ENCODE measurements around the gene SLC3A2.
A peak's percentile ranks its signal among the peaks of the same experiment; 100 is the strongest.

Gene SLC3A2

DNA sequence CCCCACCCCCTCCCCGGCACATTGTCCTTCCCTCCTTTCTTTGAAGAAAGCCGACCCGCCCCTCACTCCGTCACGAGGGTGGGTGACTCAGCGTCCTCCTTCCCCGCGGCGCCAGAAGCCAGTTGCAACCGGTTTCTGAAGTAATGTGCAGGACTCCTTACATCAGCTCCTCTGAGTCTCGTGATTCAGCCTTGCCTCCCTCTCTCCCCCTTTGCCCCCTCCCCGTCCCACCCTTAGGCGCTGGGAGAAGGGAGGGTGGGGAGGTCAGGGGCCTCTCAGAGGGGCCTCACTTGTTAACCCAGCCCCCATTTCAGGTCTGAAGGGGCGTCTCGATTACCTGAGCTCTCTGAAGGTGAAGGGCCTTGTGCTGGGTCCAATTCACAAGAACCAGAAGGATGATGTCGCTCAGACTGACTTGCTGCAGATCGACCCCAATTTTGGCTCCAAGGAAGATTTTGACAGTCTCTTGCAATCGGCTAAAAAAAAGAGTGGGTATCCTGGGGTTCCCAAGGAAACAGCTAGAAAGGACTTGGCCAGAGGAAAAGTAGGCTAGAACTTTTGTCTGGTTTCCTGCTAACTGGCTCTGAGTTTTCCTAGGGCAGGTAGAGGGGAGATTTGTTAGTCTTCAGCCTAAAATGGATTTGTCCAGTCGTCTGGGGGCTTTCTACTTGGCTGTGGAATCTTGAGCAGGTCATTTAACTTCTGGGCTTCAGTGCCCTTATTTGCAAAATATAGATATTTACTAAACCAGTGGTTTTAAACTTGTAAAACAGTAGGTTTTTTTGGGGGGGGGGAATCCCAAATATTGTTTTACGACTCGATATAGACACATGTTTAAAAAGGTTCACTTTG is 1.1 kb downstream of the SLC3A2 start:
- DNase-seq (ENCODE audit: low spot score): peak; percentile 95

DNA sequence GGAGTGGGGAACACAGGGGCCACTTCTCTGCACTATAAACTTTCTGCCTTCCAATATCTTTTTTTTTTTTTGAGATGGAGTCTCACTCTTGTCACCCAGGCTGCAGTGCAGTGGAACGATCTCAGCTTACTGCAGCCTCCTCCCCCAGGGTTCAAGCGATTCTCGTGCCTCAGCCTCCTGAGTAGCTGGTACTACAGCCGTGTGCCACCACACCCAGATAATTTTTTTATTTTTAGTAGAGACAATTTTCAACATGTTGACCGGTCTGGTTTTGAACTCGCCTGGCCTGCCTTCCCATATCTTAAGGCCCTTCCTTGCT is 1.7 kb downstream of the SLC3A2 start:
- no peak for DNase-seq (ENCODE audit: low spot score)

DNA sequence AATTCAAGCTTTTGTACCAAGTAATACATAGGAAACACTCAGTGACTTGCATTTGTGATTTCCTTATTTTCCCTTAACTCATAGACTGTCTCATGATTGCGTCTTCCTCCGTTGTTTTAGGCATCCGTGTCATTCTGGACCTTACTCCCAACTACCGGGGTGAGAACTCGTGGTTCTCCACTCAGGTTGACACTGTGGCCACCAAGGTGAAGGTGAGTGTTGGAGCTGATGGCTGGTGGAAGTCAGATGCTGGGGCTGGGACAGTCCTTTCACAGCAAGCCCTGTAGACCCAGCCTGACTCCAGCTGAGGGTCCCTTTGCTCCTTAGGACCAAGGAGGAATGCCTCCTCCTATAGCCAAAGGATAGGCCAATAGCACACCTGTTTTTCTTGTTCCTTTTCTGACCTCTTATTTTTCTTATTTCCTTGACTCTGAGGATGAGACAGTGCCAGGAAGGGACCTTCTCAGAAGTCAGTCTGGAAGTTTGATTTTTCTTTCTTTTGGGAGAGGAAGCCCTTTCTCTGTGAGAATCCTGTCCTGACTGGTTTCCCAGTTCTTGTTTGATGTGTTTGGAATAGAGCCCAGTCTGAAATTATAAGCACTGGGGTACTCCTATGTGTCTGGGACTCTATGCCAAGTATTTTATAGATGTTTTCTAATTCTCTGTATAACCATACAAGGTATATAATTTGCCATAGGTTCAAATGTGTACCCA is 2.2 kb downstream of the SLC3A2 start:
- no peak for DNase-seq (ENCODE audit: low spot score)

DNA sequence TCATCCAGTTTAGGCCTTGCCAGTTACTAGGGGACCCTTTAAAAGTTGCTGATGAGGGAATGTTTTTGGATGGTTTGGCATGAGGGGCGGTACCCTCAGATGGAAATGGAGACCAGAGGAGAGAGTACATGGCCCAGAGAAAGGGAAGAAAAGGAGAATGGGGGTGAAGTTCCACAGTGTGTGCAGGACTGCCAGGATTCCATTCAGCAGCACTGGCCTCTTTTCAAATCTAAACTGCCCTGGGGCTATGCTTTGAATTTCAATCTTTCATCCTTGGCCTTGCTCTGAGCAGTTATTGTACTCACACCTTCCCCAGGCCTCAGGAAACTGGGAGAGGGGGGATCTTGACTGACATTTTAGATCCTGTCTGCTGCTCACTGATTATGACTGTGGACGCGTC is 3.0 kb downstream of the SLC3A2 start:
- no peak for DNase-seq (ENCODE audit: low spot score)

DNA sequence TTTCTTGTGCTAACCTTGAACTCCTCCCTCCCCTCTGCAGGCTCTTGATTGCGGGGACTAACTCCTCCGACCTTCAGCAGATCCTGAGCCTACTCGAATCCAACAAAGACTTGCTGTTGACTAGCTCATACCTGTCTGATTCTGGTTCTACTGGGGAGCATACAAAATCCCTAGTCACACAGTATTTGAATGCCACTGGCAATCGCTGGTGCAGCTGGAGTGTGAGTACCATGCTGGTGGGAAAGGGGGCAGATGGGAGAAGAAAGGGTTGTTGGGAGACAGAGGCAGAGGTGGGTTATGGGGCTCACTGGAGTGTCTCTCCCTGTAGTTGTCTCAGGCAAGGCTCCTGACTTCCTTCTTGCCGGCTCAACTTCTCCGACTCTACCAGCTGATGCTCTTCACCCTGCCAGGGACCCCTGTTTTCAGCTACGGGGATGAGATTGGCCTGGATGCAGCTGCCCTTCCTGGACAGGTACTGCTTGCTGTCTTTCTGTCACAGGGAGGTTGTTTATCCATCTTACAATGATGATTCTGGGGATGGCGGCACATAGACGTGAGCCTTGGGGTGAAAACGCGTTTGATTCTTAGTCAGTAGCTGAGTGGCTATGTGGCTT is 4.5 kb downstream of the SLC3A2 start:
- DNase-seq (ENCODE audit: low spot score): no peak

DNA sequence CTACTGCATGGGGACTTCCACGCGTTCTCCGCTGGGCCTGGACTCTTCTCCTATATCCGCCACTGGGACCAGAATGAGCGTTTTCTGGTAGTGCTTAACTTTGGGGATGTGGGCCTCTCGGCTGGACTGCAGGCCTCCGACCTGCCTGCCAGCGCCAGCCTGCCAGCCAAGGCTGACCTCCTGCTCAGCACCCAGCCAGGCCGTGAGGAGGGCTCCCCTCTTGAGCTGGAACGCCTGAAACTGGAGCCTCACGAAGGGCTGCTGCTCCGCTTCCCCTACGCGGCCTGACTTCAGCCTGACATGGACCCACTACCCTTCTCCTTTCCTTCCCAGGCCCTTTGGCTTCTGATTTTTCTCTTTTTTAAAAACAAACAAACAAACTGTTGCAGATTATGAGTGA is 7.7 kb downstream of the SLC3A2 start:
- DNase-seq (ENCODE audit: low spot score): no peak

DNA sequence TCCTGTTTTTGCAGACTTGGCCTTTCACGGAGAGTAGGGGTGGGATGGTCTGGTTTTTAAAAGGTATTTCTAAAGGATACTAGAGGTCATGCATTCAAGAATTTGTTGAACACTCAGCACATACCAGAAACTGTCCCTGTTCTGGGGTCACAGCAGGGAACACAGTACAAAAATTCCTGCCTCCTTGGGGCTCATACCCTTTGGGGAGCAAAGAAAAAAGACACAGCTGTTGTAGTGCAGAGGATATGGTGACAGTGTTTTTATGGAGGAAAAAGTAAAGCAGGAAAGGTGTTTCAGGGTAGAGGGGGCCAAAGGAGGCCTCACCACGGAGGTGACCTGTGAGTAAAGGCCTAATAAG is 8.4 kb downstream of the SLC3A2 start:
- no peak for DNase-seq (ENCODE audit: low spot score)

DNA sequence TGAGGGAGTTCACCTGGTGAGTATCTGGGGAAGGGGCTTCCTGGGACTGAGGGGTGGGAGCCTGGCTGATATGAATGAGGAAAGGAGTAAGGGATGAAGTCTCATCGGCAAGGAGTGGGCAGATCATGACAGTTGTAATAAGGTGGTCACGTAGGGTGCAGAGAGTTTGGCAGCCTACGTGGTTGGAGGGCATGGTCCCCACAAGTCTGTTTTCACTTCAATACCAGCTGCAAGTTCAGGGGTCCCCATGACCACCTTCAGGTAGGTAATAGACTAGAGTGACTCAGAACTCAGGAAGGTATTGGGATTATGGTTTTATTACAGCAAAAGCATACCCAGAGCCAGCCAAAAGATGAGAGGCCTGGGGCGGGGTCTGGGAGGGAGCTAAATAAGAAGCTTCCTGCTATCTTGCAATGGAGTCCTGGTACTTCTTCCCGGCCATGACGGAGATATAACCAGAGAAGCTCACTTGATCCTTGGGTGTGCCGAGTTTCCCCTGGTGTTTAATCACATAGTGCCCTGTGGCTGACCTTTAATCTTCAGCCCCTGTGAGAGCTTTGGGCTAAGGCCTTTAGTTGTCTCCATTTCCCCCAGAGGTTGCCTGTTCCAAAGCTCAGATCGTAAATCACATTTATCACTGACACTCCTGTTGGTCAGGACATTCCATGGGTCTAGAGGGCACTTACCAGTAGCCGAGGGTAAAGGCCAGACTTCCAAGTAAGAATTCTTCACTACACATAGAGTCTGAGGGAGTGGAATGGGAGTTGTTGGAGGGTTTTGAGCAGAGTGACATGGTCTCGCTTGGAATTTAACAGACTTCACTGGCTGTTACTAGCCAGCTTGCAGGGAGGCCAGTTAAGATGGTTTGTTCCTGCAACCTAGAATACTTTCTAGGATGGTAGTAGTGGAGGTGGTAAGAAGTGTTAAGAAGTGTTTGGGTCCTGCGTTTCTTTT is 9.1 kb downstream of the SLC3A2 start:
- DNase-seq (ENCODE audit: low spot score): peak; percentile 44

DNA sequence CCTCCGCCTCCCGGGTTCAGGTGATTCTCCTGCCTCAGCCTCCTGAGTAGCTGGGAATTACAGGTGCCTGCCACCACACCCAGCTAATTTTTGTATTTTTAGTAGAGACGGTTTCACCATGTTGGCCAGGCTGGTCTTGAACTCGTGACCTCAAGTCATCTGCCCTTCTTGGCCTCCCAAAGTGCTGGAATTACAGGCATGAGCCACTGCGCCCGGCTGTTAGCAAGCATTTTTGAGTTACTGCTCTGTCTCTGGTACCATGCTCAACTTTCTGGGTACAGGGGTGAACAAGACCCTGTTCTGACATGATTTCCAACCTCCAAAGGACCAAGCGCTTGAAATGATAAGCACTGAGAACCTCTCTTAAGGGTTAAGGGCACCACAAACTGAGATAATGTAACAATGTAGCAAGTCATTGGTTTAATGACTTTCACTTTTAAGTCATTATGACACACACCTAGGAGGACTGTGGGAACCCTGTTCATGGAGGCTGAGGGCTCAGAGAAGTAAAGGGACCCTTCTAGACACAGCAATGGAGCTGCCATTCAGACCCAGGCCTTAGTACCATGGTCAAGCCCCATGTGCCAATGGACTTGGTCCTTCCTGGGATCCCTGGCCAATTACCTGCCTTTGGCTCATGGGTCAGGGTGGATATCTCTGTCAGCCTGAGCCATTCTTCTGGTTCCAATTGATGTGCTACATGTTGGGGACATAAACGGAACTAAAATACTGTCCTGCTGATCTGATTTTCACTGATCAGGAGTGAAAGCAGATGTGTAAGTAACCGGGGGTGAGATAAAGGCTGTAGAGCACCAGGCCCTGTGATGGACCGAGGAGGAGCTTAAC is 11.6 kb downstream of the SLC3A2 start:
- DNase-seq (ENCODE audit: low spot score): no peak

DNA sequence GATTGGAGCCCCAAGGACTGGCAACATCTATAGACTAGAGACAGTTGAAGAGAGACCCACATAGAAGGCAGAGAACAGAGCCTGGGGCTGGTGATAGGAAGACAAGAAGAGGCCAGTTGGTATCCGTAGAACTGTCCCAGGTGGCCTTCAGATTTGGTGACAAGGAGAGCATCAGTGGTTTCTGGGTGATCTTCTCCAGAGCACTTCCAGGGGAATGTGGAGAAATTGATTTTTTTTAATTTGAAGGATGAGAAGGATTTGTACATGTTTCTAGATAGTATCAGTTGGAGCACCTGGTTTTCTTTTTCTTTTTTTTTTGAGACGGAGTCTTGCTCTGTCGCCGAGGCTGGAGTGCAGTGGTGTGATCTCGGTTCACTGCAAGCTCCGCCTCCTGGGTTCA is 14.8 kb downstream of the SLC3A2 start:
- no peak for DNase-seq (ENCODE audit: low spot score)

DNA sequence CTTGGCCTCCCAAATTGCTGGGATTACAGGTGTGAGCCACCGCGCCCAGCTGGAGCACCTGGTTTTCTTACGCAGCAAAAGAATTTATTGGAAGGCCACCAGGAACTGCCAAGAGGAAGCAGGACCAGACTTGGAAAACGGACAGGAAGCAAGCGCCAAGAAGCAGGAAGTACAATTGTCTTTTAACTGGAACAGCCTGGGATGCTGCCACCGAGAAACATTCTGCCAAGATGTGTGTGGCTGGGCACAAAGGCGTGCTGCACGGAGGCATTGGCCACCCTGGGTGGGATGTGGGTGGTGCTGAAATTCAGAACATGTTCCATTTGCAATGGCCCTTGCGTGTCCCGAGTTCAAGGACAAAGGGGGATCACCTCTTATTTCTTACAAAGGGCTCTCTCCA is 15.4 kb downstream of the SLC3A2 start:
- peak; percentile 57 for DNase-seq (ENCODE audit: low spot score)

DNA sequence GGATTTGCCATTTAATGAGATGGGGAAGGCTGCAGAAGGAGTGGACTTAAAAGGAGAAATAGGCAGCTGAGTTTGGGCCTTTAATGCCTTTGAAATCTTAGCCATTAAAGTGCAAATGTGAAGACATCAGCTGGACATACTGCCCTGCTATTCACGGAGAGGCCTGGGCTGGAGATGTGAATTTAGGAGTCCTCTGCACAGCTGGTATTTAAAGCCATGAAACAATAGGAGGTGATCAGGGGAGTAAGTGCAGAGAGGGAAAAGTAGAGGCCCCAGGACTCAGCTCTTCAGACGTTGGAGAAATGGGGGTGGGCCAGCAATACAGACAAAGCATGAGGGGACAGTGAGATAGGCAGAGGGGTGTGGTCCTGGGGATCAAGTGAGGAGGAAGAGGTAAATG is 16.6 kb downstream of the SLC3A2 start:
- DNase-seq (ENCODE audit: low spot score): no peak

DNA sequence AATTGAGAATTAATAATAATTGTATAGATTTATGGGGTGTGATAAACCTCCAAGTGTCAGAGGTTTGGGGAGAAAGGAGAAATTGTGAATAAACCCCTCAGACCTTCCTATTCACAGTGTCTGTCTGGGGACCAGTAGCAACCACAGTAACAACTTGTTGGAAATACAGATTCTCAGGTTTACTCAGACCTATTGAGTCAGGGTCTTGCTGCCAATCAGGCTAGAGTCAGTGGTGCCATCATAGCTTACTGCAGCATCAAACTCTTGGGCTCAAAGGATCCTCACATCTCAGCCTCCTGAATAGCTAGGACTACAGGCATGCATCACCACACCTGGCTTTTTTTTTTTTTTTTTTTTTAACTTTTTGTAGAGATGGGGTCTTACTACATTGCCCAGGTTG is 17.3 kb downstream of the SLC3A2 start:
- DNase-seq (ENCODE audit: low spot score): no peak

DNA sequence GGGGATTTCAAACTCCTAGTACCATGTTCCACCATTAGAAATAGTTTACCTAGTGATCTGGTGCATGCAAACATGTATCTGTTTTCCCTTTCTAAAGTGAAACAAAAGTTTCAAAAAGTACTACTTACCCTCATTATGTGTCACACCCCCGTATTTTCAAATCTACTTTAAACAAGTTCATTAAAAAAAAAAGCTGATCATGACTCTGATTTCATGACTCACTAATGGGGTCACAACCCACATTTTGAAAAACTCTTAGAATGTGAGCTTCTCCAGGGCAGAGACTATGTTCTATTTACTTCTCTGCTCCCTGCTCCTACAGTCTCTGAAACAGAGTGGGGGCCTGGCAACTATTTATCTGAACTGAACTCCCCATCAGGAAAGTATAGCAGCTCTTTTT is 22.2 kb downstream of the SLC3A2 start:
- no peak for DNase-seq (ENCODE audit: low spot score)

DNA sequence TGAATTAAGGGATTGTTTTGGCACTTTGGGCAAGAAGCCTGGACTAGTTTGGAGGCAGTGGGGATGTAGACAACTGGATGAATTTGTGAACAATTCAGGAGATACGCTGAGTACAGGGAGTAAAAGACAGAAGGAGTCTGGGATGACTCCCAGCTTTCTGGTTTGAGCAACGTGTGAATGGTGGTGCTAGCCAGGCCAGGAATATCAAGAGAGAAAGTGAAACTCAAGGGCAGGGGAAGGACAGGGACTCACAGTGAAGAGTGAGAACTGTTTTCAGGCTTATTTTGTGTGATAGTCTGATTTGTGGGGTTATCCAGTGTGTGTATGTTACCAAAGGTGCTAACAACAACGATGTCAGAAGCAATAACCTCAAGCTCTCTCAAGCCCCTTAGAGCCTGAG is 24.6 kb downstream of the SLC3A2 start:
- no peak for DNase-seq (ENCODE audit: low spot score)

DNA sequence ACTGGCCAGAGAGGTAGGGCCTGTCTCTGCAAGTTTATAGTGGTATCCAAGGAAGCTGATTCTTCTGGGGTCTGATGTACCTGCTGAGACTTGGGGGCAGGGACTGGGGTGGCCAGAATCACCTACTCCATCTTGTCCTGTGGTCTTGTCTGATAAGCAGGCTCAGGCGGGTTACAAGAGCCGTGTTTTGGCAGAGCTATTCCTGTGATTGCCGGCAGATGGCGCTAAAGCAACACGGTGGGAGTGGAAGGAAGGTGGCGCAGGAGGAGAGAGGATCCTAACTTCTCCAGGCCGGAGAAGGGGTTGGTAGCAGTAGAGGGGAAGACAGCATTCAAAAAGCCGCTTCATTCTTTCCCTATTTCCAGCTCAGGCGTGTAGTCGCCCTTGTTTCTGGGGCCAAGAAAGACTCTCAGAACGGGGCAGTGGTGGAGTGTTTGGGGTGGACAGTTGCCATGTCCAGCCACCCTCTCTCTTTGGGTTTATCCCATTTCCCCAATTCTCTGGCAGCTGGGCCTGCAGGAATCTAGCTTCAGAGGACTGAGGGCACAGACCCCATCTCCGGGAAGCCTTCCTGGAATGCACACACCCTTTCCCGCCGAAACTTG is 25.3 kb downstream of the SLC3A2 start:
- DNase-seq (ENCODE audit: low spot score): peak; percentile 74

DNA sequence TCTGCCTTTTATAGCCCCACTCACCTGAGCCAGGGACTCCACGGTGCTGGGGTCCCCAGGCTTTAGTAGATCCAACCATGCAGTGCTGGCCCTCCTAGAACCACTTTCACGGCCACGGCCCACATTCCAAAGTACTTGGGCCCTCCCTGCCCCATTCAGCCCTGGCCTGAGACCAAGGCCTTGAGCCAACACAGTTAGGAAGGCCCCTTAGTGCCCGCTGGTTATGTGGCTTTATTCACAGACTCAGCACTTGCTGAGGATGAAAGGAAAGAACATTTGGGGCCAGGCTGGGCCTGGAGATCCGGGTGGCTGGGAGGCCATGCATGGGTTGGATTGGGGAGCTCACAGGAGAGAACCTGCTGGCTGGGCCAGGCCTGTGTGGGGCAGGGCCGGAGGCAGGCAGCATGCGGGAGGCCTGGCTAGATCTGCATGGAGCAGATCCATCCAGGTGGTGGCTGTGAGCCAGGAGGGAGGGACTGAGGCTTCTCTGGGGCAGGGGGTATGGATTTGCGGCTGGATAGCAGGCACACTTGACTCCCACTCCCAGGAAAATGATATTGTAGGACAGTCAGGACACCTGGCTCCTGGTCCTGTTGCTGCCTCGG is 27.9 kb downstream of the SLC3A2 start:
- no peak for DNase-seq (ENCODE audit: low spot score)

DNA sequence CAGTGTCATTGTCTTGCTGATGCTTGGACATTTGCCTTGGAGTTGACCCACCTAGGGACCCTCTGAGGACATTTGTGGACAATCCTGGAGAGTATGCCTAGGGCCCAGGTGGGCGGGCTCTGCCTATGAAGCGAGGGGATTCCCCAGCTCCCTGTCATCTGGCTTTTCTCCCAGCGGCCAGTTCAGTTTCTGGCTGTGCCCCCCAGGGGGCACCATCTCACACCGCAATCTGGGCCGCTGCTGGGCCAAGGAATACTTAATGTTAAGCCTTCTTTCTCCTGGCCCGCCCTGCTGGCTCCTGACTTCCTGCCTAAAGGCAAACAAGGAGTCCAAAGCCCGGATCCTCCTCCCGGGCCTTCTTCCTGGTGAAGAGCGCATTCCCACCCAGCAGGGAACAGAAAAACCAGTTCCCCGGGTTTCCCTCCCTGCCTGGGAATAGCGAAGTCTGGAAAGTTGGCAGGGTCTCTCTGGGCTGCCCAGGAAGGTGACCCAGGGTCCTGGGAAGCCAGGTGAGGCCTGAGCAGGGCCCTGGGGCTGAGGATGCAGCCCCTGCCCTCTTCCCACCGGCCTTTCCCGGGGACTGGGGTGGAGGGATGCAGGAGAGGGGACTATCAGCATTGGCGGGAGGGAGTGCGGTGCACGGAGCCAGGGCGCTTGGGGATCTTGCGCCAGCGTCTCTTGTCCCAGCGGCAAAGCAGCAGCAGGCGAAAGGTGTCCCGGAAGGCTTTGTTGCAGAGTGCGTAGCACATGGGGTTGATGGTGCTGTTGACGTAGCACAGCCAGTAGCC is 28.6 kb downstream of the SLC3A2 start:
- peak; percentile 86 for DNase-seq (ENCODE audit: low spot score)

DNA sequence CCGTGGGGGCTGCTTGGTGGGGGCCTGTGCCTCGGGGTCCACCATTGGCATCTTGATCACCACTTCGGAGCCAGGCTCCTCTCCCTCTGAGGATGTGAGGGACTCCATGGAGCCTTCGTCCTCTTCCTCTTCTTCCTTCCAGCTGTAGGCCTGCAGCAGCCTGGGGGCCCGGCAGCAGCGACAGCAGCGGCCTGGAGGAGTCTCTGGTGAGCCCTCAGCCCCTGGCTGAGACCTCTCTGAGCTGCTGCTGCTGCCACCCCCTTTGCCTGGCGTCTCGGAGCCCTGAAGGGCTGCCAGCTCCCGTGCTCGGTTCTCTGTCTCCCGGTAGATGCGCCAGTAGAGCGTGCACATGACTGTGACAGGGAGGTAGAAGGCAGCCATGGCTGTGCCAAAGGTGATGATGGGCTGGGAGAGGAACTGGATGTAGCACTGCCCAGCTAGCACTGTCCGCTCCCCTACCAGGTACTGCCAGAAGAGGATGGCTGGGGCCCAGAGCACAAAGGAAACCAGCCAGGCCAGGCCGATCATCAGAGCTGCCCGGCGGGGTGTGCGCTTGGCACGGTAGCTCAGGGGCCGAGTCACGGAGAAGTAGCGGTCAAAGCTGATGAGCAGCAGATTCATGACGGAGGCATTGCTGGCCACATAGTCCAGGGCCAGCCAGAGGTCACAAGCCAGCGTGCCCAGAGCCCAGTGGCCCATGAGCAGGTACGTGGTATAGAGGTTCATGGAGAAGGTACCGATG is 29.6 kb downstream of the SLC3A2 start:
- DNase-seq (ENCODE audit: low spot score): no peak
